Breast epithelium (tissue), 3 donors: ENCODE results near the gene PARP15.

Experiments
- CTCF ChIP-seq, 3 donors: fragments of 450-650 bp; IDR thresholded peaks; one replicate each; pipeline ENCODE4 v1.5.1; 2016 to 2017; ENCODE audit warnings: antibody characterized with exemption in 3 of 3, mild to moderate bottlenecking in 3 of 3, moderate library complexity in 3 of 3
- POLR2AphosphoS5 ChIP-seq, 3 donors: sonication (generic); formaldehyde crosslinking; IDR thresholded peaks; one replicate each; pipeline ENCODE4 v1.6.1; 2017; ENCODE audit warnings: antibody characterized with exemption in 3 of 3

GRCh38 chr3:122665881-122666280 is 88.4 kb downstream of the PARP15 start:
- no peak for TF ChIP-seq CTCF (IDR thresholded peaks at IDR 0.05)
- no peak for TF ChIP-seq POLR2AphosphoS5 (IDR thresholded peaks at IDR 0.05)
